Fibroblast of gingiva (primary cell): Measurements from ENCODE around the gene CST9L.
"Not testable (repeated sequence)": the region's sequence is repeated elsewhere in the genome, so short reads cannot be mapped to it uniquely, and the experiment has no call there.

Experiments
- DNase-seq: peaks from one replicate; pipeline ENCODE4 v3.0.0-alpha.2; 2011; ENCODE audit warnings: low read depth

The CST9L gene

DNA sequence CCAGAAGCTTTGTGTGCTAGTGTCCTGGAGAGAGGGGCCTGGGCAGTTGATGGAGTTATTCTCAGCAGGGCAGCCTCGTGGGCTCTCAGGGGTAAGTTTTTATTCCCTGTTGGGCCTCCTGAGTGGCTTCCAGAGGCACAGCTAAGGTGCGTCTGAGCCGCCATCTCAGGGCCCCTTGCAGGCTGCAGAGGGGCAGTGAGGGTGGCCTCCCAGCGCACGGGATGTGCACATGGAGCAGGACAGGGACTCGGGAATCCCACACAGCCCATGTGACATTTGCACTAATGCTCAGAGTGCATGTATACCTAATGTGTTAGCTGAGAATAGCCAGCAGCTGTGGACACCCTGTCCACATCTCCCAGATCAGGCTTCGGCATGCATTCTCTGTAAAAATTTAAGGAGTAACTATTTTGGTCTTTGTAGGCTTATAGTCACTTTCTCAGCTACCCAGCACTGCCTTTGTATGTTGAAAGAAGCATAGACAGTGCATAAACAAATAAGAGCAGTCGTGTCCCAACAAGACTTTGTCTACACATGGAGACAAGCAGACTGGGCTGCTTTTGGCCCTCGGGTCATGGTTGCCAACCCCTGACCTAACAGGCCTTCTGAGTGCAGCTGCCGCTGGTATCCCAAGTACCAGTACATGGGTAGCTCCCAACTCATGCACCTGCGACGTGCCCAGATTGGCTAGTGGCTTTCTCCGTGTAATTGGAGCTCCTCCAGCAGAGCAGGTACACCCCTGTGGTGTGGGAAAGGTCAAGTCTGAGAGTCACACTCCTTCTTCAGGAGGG, 18.6 kb upstream of the CST9L start:
- DNase-seq = no peak

GRCh38 chr20:23585808-23586734, 17.8 kb upstream of the CST9L start:
- no peak for DNase-seq

DNA sequence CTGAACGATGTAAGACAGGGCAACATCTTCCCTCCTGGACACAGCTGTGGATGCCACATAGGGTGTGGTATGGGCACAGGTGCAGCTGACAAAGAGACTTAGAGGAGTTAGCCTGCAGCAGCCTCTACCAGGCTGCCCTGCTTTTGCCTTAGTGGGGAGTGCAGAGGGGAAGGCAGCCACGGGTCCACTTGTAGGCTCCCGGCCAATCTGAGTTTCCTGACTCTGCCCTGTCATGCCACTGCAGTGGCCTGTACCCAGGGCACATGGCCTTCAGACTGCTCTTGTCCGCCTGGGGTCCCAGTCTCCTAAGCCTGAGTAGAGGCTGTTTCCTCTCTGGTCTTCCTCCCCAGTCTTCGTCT, 17.1 kb upstream of the CST9L start:
- DNase-seq = no peak

GRCh38 chr20:23584434-23585199, 16.3 kb upstream of the CST9L start:
- no peak for DNase-seq

- DNase-seq = no peak
These were observed 15.2 kb upstream of the CST9L start for GRCh38 chr20:23583526-23583925.

- DNase-seq = no peak
These were observed 14.0 kb upstream of the CST9L start for GRCh38 chr20:23582293-23582692.

GRCh38 chr20:23581833-23582232, 13.5 kb upstream of the CST9L start:
- DNase-seq = not testable (repeated sequence)

GRCh38 chr20:23574977-23575376, 6.7 kb upstream of the CST9L start:
- DNase-seq = no peak

DNA sequence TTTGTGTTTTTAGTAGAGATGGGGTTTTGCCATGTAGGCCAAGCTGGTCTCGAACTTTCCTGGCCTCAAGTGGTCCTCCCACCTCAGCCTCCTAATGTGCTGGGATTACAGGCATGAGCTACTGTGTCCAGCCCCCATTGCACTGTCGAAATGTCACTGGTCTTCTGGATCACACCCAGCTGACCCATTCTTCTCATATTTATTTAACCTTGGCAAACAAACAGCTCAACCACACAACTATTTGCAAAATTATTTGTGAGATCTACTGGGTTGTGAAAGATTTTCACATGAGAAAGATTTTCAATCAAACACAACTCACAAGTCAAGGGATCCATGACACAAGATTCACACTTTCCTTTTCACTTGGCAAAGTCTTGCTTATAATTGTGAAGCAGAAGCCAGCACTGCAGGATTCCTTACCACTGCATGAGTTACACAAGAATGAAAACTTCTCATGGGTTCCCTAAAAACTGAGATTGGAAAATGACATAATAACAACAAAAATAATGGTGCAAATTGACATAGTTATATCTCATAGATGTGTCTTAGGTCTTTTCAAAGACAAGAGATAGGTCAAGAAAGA, 2.0 kb upstream of the CST9L start:
- no peak for DNase-seq

DNA sequence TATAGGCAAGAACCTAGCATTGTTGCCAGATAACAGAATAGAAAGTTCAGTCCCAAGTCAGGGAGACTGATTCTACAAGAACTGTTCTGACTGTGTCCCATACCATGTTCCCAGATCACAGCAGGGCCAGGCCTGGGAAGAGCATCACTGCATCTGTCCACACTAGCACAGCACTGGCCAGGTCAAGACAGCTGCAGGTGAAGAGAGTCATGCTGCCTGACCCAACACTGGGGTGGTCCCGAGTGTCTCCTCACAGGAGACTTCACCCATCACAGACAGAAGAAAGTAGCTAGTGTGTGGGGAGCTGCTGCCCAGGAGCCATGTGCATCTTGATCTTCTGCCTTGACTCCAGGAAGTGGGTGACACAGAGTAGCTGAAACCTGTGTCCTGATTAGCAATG, 1.3 kb upstream of the CST9L start:
- no peak for DNase-seq

- no peak for DNase-seq
These were observed 667 bp upstream of the CST9L start for GRCh38 chr20:23568971-23569330.

- no peak for DNase-seq
These were observed 1.9 kb downstream of the CST9L start for GRCh38 chr20:23566199-23566932.

DNA sequence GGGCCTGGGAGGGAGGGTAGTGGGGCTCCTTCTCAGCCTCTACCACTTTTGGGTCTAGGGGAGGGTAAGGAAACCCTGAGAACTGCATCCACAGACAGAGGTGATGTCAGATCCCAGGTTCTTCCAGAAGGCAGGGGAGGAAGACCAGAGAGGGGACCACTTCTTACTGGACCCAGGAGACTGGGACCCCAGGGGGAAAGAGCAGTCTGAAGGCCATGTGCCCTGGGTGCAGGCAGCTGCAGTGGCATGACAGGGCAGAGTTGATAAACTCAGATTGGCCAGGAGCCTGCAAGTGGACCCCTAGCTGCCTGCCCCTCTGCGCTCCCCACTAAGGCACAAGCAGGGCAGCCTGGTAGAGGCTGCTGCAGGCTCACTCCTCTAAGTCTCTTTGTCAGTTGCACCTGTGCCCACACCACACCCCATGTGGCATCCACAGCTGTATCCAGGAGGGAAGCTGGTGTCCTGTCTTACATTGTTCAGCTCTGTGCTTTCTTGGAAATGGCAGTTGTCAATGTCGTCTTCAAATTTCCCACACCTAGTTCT, 2.7 kb downstream of the CST9L start:
- DNase-seq = no peak

- DNase-seq = no peak
These were observed 3.4 kb downstream of the CST9L start for GRCh38 chr20:23564927-23565326.

DNA sequence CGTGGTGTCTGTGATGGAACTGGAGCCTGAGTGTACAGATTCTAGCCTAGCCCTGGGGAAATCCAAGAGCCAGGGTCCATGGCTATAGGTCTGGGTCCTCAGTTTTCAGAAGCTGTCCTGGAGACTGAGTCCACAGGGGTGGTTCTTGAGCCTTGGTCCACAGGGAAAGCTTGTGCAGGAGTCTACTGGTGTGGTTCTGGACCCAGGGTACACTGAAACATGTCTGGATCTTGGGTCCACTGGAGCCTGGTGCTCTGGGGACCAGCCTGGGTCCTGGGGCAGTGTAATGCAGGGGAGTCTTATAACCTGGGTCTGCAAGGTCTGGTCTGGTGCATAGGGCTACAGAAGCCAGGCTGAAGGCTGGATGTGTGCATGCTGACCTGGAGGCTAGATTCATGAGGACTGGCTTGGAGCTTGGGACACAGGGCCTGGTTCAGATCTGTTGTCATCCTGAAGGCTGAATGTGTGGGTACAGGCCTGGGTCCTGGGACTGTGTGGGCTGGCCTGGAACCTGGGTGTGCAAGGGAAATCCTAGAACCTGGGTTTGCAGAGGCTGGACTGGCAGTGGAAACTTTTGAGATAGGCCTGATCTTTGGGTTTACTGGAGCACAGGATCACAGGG, 5.5 kb downstream of the CST9L start:
- DNase-seq = no peak

DNA sequence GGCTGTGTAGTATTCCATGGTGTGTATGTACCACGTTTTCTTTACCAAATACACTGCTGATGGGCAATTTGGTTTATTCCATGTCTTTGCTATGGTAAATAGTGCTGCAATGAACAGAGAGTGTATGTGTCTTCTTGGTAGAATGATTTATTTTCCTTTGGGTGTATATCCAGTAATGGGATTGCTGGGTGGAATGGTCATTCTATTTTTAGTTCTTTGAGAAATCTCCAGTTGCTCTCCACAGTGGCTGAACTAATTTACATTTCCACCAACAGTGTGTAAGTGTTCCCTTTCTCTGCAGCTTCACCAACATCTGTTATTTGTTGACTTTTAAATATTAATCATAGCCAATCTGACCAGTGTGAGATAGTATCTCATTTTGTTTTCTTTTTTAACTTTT, 13.9 kb downstream of the CST9L start:
- DNase-seq = no peak

GRCh38 chr20:23551786-23552185, 16.5 kb downstream of the CST9L start:
- DNase-seq = no peak

- no peak for DNase-seq
These were observed 16.9 kb downstream of the CST9L start for GRCh38 chr20:23551383-23551782.

DNA sequence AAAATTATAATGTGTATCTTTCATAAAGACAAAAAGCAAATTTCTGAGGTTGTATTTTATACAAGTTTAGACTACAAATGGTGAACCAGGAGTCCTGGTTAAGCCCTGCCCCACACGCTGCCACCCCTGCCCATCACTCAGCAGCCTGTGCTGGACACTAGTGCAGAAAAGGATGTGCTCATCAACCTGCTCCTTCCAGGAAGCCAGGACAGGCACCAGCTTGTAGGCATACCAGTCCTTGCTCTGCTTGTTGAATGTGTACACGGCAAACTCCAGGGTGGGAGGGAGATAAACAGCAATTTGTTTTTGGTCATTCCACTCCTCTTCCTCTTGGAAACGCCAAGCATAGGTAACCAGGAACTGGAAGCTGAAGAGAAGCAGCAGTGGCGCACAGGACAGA, 18.1 kb downstream of the CST9L start:
- DNase-seq = no peak

GRCh38 chr20:23548408-23548807, 19.9 kb downstream of the CST9L start:
- no peak for DNase-seq

DNA sequence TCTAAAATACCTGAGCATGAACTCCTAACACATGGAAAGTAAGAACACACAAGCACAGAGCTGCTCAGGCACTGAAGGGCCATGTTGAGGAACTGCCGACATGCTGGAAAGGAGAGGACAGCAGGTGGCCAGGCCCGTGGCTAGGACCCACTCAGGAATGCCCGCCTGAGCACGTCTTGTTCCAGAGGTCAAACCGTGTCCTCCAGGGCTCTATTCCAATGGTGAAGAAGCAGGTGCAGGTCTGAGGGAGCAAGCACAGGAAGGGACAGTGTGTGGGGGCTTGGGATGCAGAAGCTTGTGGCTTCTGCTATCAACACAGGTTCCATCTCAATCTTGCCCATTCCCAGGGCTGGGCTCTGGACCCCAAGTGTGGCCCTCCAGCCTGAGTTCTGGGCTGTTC, 20.7 kb downstream of the CST9L start:
- no peak for DNase-seq
